Endothelial cell of umbilical vein (primary cell): Measurements from ENCODE around the gene PTH1R. TPM values are rescaled to one million over a fixed set of nuclear protein-coding genes. Genes with fewer than 3 reads are reported as not detected.

Experiments
- BruUV-seq: library from RNA; stranded (reverse); fragments of 400-500 nt; replicated peaks from 2 replicates; lab custom pipeline; 2021; lab: Mats Ljungman, UMichigan
- CTCF ChIA-PET: fragments of 300-600, 350-600 bp; sonication (Branson Sonifier 250); formaldehyde crosslinking; loops from one replicate; lab custom pipeline; 2021; ENCODE audit warnings: antibody characterized with exemption, inconsistent platforms; lab: Charles Lee
- POLR2A ChIA-PET: fragments of 300-600, 350-600 bp; sonication (Branson Sonifier 250); formaldehyde crosslinking; loops from one replicate; lab custom pipeline; 2021; ENCODE audit warnings: antibody characterized with exemption, inconsistent platforms; lab: Charles Lee
- DNase-seq: peaks from one replicate; pipeline ENCODE4 v3.0.0-alpha.2; 2011; ENCODE audit warnings: low read depth, low spot score
- FAIRE-seq: peaks from 2 replicates; lab custom pipeline; 2011; peaks lifted over from hg19 to GRCh38; lab: Jason Lieb, UNC
- H2AFZ ChIP-seq: 2 replicates; pipeline ENCODE4 v1.6.0; 2012; ENCODE audit warnings: low read depth, low read length, control low read depth, inconsistent platforms
- H3K27ac ChIP-seq: 2 replicates; pipeline ENCODE4 v1.5.1; 2011; ENCODE audit warnings: low read depth, mild to moderate bottlenecking, control low read depth, low read length, moderate library complexity; ENCODE audit not compliant: insufficient read depth
- H3K27me3 ChIP-seq, 2 experiments: 2 replicates each; pipeline versions ENCODE4 v1.6.0 to v1.6.1; 2011; ENCODE audit warnings: low read length in 2 of 2, mixed read lengths in 1 of 2; ENCODE audit not compliant: control insufficient read depth in 2 of 2, insufficient read depth in 2 of 2
- H3K36me3 ChIP-seq, 2 experiments: 2 replicates in 1 of 2; 3 replicates in 1 of 2; pipeline ENCODE4 v1.5.1; 2011; ENCODE audit warnings: low read length in 2 of 2, mild to moderate bottlenecking in 1 of 2, moderate library complexity in 1 of 2; ENCODE audit not compliant: control insufficient read depth in 2 of 2, insufficient read depth in 2 of 2; ENCODE audit errors: extremely low read depth in 1 of 2
- H3K4me1 ChIP-seq: 3 replicates; pipeline ENCODE4 v1.5.1; 2011; ENCODE audit warnings: mild to moderate bottlenecking, low read length; ENCODE audit not compliant: control insufficient read depth, insufficient read depth; ENCODE audit errors: extremely low read depth
- H3K4me2 ChIP-seq: 2 replicates; pipeline ENCODE4 v1.6.1; 2011; ENCODE audit warnings: low read length, control low read depth, mixed read lengths; ENCODE audit not compliant: insufficient read depth
- H3K4me3 ChIP-seq, 3 experiments: fragments of 200-600 bp in 1 of 3; sonication (generic), shearing (Covaris generic) in 1 of 3; replicated peaks in 1 of 3; 2 replicates each; pipeline ENCODE4 v1.5.1; 2011 to 2016; ENCODE audit warnings: control low read depth in 3 of 3, low read length in 3 of 3, mild to moderate bottlenecking in 2 of 3, inconsistent platforms in 1 of 3, low read depth in 1 of 3, moderate library complexity in 1 of 3; ENCODE audit not compliant: insufficient read depth in 1 of 3
- H3K79me2 ChIP-seq: 2 replicates; pipeline ENCODE4 v1.6.0; 2012; ENCODE audit warnings: low read length, inconsistent platforms; ENCODE audit not compliant: control insufficient read depth, insufficient read depth
- H3K9ac ChIP-seq: replicated peaks from 2 replicates; pipeline ENCODE3; 2011; ENCODE audit warnings: low read length, control low read depth; ENCODE audit not compliant: insufficient read depth; ENCODE audit errors: extremely low read depth
- H3K9me1 ChIP-seq: replicated peaks from 3 replicates; pipeline ENCODE4 v1.6.0; 2011; ENCODE audit warnings: mild to moderate bottlenecking, low read length; ENCODE audit not compliant: control insufficient read depth, insufficient read depth; ENCODE audit errors: extremely low read depth
- H3K9me3 ChIP-seq: replicated peaks from 2 replicates; pipeline ENCODE4 v1.5.1; 2012; ENCODE audit warnings: low read length, inconsistent platforms; ENCODE audit not compliant: control insufficient read depth, insufficient read depth
- H4K20me1 ChIP-seq: replicated peaks from 2 replicates; pipeline ENCODE3; 2011; ENCODE audit warnings: mild to moderate bottlenecking, low read length; ENCODE audit not compliant: control insufficient read depth, insufficient read depth; ENCODE audit errors: extremely low read depth
- CTCF ChIP-seq, 2 donors: IDR thresholded peaks; 1 replicate in 1 of 2; 2 replicates in 1 of 2; pipeline ENCODE4 v1.5.1; 2011; ENCODE audit warnings: low read length in 2 of 2, mild to moderate bottlenecking in 2 of 2, moderate library complexity in 2 of 2, control low read depth in 1 of 2, inconsistent platforms in 1 of 2, low read depth in 1 of 2; ENCODE audit not compliant: insufficient read depth in 1 of 2; ENCODE audit errors: extremely low read depth in 1 of 2
- EZH2 ChIP-seq: IDR thresholded peaks from 2 replicates; pipeline ENCODE4 v1.6.1; 2012; ENCODE audit warnings: borderline replicate concordance, low read depth, mild to moderate bottlenecking, moderate library complexity, low read length, inconsistent platforms; ENCODE audit not compliant: severe bottlenecking
- FOS ChIP-seq: IDR thresholded peaks from 2 replicates; pipeline ENCODE4 v1.6.1; 2011; ENCODE audit warnings: mild to moderate bottlenecking, low read length, moderate library complexity, borderline replicate concordance; ENCODE audit not compliant: insufficient read depth
- GATA2 ChIP-seq: IDR thresholded peaks from 2 replicates; pipeline ENCODE4 v1.7.0; 2011; ENCODE audit warnings: low read depth, mild to moderate bottlenecking, moderate library complexity, mixed read lengths, low read length; ENCODE audit not compliant: insufficient read length, insufficient read depth
- JUN ChIP-seq: IDR thresholded peaks from 2 replicates; pipeline ENCODE4 v1.6.1; 2011; ENCODE audit warnings: borderline replicate concordance, low read depth; ENCODE audit not compliant: insufficient read length, insufficient read depth
- MAX ChIP-seq: IDR thresholded peaks from 2 replicates; pipeline ENCODE4 v1.6.1; 2011; ENCODE audit not compliant: insufficient read depth, insufficient read length
- MYC ChIP-seq: IDR thresholded peaks from one replicate; pipeline ENCODE4 v1.6.1; 2011; ENCODE audit warnings: mild to moderate bottlenecking, low read depth, low read length
- POLR2A ChIP-seq: IDR thresholded peaks from 2 replicates; pipeline ENCODE4 v1.6.1; 2012; ENCODE audit warnings: low read depth, mild to moderate bottlenecking, control low read depth, low read length
- POLR2AphosphoS5 ChIP-seq: IDR thresholded peaks from 2 replicates; pipeline ENCODE4 v1.6.1; 2012; ENCODE audit warnings: low read depth, mild to moderate bottlenecking, control low read depth, low read length, moderate library complexity; ENCODE audit not compliant: insufficient read depth
- dilution Hi-C: fragments of 300-500 bp; cut with MboI; formaldehyde crosslinking; loops from one replicate; pipeline ENCODE4 v1.15.0; 2019; ENCODE audit warnings: low sequenced_read_pairs; ENCODE audit not compliant: extremely low pct_ligation_motif_present
- intact Hi-C: fragments of 100-400 bp; cut with micrococcal nuclease; formaldehyde crosslinking; loops from one replicate; pipeline ENCODE4 v1.10.0; 2022
- polyA plus RNA-seq, 4 experiments: library from polyadenylated mRNA; depleted of rRNA in 3 of 4; stranded (reverse) in 3 of 4; unstranded in 1 of 4; fragments of >200 nt; gene quantifications; 2 replicates each; pipeline versions ENCODE4 v1.2.1 to v1.2.3, GENCODE V29; 2011 to 2012; ENCODE audit warnings: missing spikeins in 1 of 4
- total RNA-seq: library from RNA; stranded (reverse); gene quantifications from 2 replicates; pipeline ENCODE4 v1.2.3, GENCODE V29; 2021

PTH1R gene
- total and polyA plus RNA-seq, 2 donors (not counting 3 experiments of a cell fraction or from before 2014, with no cell fraction given): 0.08 to 0.46 TPM

GRCh38 chr3:46865546-46865945 is 12.0 kb upstream of the PTH1R start:
- H3K4me2 ChIP-seq: no peak overlapping the region
- H4K20me1 ChIP-seq: no peaks in the 10 kb centered on the region
- ChIA-PET CTCF (interaction anchor here (0.9 to 4.2 kb wide), 4 partner anchors 18 to 43 kb away, joined by 4 to 55 read pairs (median 18); no protein-coding TSS in a partner anchor), POLR2A (no interaction called here)
- no peak overlapping the region for H3K4me3 ChIP-seq
- H3K9me1 ChIP-seq: no peaks in the 10 kb centered on the region
- H3K36me3 ChIP-seq: no peaks in the 10 kb centered on the region
- no peak overlapping the region for H3K27ac ChIP-seq
- TF ChIP-seq EZH2: no peak
- no peak for TF ChIP-seq MAX
- no peak for TF ChIP-seq FOS
- TF ChIP-seq MYC: no peak
- no peak for TF ChIP-seq GATA2
- TF ChIP-seq JUN: no peak
- TF ChIP-seq CTCF (IDR thresholded peaks at IDR 0.05; ENCODE audit: extremely low read depth in 1 of 2, insufficient read depth in 1 of 2, low read depth in 1 of 2, low read length in 2 of 2): no peak
- TF ChIP-seq POLR2A: no peak
- no peak for TF ChIP-seq POLR2AphosphoS5
- no peaks in the 10 kb centered on the region for H3K4me1 ChIP-seq
- H3K9me3 ChIP-seq: no peaks in the 10 kb centered on the region
- DNase-seq: no peak
- no peak overlapping the region for H3K9ac ChIP-seq
- FAIRE-seq: no peak
- dilution Hi-C loops (no loop called here), intact Hi-C loops (loop anchor here (5.0 kb wide), 1 partner anchor 507 kb away; no protein-coding TSS in a partner anchor)
- no peak overlapping the region for H2AFZ ChIP-seq
- no peaks in the 10 kb centered on the region for H3K27me3 ChIP-seq
- no peaks in the 10 kb centered on the region for H3K79me2 ChIP-seq
- no TSS peak for BruUV-seq
